CD8-positive, alpha-beta memory T cell (primary cell): Measurements from ENCODE around the gene LRRC55. TPM values are rescaled to one million over a fixed set of nuclear protein-coding genes. Genes with fewer than 3 reads are reported as not detected.

Experiments used
- CTCF ChIA-PET: fragments of 350-600 bp; sonication (Branson Sonifier 250); formaldehyde crosslinking; loops from one replicate; lab custom pipeline; 2021; ENCODE audit warnings: antibody characterized with exemption; lab: Charles Lee
- POLR2A ChIA-PET: fragments of 350-600 bp; sonication (Branson Sonifier 250); formaldehyde crosslinking; loops from one replicate; lab custom pipeline; 2021; ENCODE audit warnings: antibody characterized with exemption; lab: Charles Lee
- DNase-seq, 5 donors: peaks; one replicate each; pipeline versions ENCODE4 v3.0.0 to v3.0.0-alpha.2; 2020 to 2022; ENCODE audit warnings: mixed read lengths in 1 of 5
- H3K27ac ChIP-seq: one replicate; pipeline ENCODE4 v1.7.0; 2013; ENCODE audit warnings: low read depth, mild to moderate bottlenecking, low read length, moderate library complexity
- H3K27me3 ChIP-seq: 2 replicates; pipeline ENCODE4 v1.7.0; 2013; ENCODE audit warnings: low read length, mild to moderate bottlenecking; ENCODE audit not compliant: insufficient read depth, poor library complexity, severe bottlenecking
- H3K36me3 ChIP-seq: 2 replicates; pipeline ENCODE4 v1.7.0; 2013; ENCODE audit warnings: mild to moderate bottlenecking, low read length, moderate library complexity; ENCODE audit not compliant: insufficient read depth
- H3K4me1 ChIP-seq: 2 replicates; pipeline ENCODE4 v1.7.0; 2013; ENCODE audit warnings: mild to moderate bottlenecking, low read length, moderate library complexity; ENCODE audit not compliant: insufficient read depth
- H3K4me3 ChIP-seq: 2 replicates; pipeline ENCODE4 v1.7.0; 2013; ENCODE audit warnings: mild to moderate bottlenecking, low read length
- H3K9me3 ChIP-seq: 2 replicates; pipeline ENCODE4 v1.7.0; 2013; ENCODE audit warnings: mild to moderate bottlenecking, low read length
- H3K27ac Mint-ChIP-seq, 8 donors: one replicate each; pipeline ENCODE4 v1.8.0; 2020 to 2021; ENCODE audit warnings: mixed read lengths in 8 of 8, mild to moderate bottlenecking in 6 of 8, inconsistent platforms in 3 of 8, moderate library complexity in 3 of 8
- H3K27me3 Mint-ChIP-seq, 2 donors: one replicate each; pipeline ENCODE4 v1.8.0; 2020 to 2021; ENCODE audit warnings: mixed read lengths in 2 of 2, mild to moderate bottlenecking in 1 of 2, moderate library complexity in 1 of 2
- H3K36me3 Mint-ChIP-seq, 3 donors: one replicate each; pipeline ENCODE4 v1.8.0; 2020 to 2021; ENCODE audit warnings: mixed read lengths in 3 of 3, inconsistent platforms in 1 of 3, mild to moderate bottlenecking in 1 of 3
- H3K4me1 Mint-ChIP-seq, 3 donors: one replicate each; pipeline ENCODE4 v1.8.0; 2020 to 2021; ENCODE audit warnings: mixed read lengths in 3 of 3, inconsistent platforms in 1 of 3, mild to moderate bottlenecking in 1 of 3
- H3K4me3 Mint-ChIP-seq, 7 donors: one replicate each; pipeline ENCODE4 v1.8.0; 2020 to 2021; ENCODE audit warnings: mixed read lengths in 7 of 7, mild to moderate bottlenecking in 6 of 7, moderate library complexity in 4 of 7, inconsistent platforms in 2 of 7
- H3K9me3 Mint-ChIP-seq, 5 donors: one replicate each; pipeline ENCODE4 v1.8.0; 2020 to 2022; ENCODE audit warnings: mixed read lengths in 5 of 5, mild to moderate bottlenecking in 3 of 5, moderate library complexity in 2 of 5, inconsistent platforms in 1 of 5
- polyA plus RNA-seq: library from polyadenylated mRNA; unstranded; fragments of 300-500 nt; fragmentation: Illumina TruSeq; gene quantifications from one replicate; pipeline ENCODE4 v1.2.3, GENCODE V29; 2021
- total RNA-seq, 2 experiments: library from RNA; stranded (reverse); gene quantifications; one replicate each; pipeline ENCODE4 v1.2.3, GENCODE V29; 2021

Gene LRRC55
- total and polyA plus RNA-seq, 3 experiments from 2014 or later, result not detected

GRCh38 chr11:57223601-57224000, 41.8 kb downstream of the LRRC55 start:
- Histone ChIP-seq H3K9me3 (no peaks in the 10 kb centered on the region), H3K27ac (no peak overlapping the region), H3K4me3 (no peak overlapping the region), H3K4me1 (no peaks in the 10 kb centered on the region), H3K27me3 (no peaks in the 10 kb centered on the region), H3K36me3 (no peaks in the 10 kb centered on the region)
- Mint-ChIP-seq H3K4me1 (no peaks in the 10 kb centered on the region), H3K27me3 (peaks cover 1 to 13% of the 10 kb centered on the region in 2 donors), H3K36me3 (no peaks in the 10 kb centered on the region), H3K9me3 (no peaks in the 10 kb centered on the region), H3K27ac (no peak overlapping the region), H3K4me3 (no peak overlapping the region)
- CTCF ChIA-PET, result no interaction called here
- POLR2A ChIA-PET, result no interaction called here
- no peak for DNase-seq

DNA sequence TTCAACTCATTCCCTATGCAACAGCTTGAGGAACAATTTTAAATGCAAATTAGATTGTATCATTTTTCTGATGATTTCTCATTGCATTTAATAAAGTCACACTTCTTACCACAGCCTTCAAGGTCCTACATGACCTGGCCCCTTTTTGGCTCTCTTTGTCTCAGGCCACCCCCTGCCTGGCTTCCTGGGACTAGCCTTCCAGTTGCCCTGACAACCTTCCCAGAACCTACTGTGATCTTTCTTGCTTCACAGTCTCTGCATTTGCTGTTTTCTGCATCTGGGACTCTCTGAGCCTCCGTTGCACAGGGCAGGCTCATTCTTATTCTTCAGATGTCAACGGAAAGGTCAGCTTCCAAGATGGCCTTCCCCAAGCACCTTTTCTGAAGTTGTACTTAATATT, 42.4 kb downstream of the LRRC55 start:
- peaks cover 4 to 12% of the 10 kb centered on the region in 2 donors for H3K27me3 Mint-ChIP-seq
- POLR2A ChIA-PET, result no interaction called here

GRCh38 chr11:57224537-57224936, 42.8 kb downstream of the LRRC55 start:
- CTCF ChIA-PET, result no interaction called here
- H3K27me3 ChIP-seq, result no peaks in the 10 kb centered on the region

More for the DNA sequence above, 42.4 kb downstream of the LRRC55 start:
- no peaks in the 10 kb centered on the region for H3K4me1 Mint-ChIP-seq
- no peak overlapping the region for H3K27ac Mint-ChIP-seq
- Histone ChIP-seq H3K36me3 (no peaks in the 10 kb centered on the region), H3K27me3 (no peaks in the 10 kb centered on the region), H3K27ac (no peak overlapping the region), H3K4me1 (no peaks in the 10 kb centered on the region), H3K9me3 (no peaks in the 10 kb centered on the region), H3K4me3 (no peak overlapping the region)
- CTCF ChIA-PET, result no interaction called here
- DNase-seq, result no peak
- H3K4me3 Mint-ChIP-seq, result no peak overlapping the region
- H3K9me3 Mint-ChIP-seq, result no peaks in the 10 kb centered on the region
- H3K36me3 Mint-ChIP-seq, result no peaks in the 10 kb centered on the region

GRCh38 chr11:57228600-57228999, 46.8 kb downstream of the LRRC55 start:
- CTCF ChIA-PET, result interaction anchor here (0.9 kb wide), 1 partner anchor 21 kb away, joined by 4 read pairs; no protein-coding TSS in a partner anchor
- no peak overlapping the region for H3K4me3 Mint-ChIP-seq
- Histone ChIP-seq H3K9me3 (no peaks in the 10 kb centered on the region), H3K27me3 (no peaks in the 10 kb centered on the region), H3K4me1 (no peaks in the 10 kb centered on the region), H3K27ac (no peak overlapping the region), H3K36me3 (no peaks in the 10 kb centered on the region), H3K4me3 (no peak overlapping the region)
- H3K4me1 Mint-ChIP-seq, result no peaks in the 10 kb centered on the region
- H3K9me3 Mint-ChIP-seq, result no peaks in the 10 kb centered on the region
- H3K36me3 Mint-ChIP-seq, result no peaks in the 10 kb centered on the region
- no peak for DNase-seq
- no peak overlapping the region for H3K27ac Mint-ChIP-seq
- H3K27me3 Mint-ChIP-seq, result peaks cover 23 to 41% of the 10 kb centered on the region in 2 donors
- POLR2A ChIA-PET, result no interaction called here

More at GRCh38 chr11:57224537-57224936, 42.8 kb downstream of the LRRC55 start:
- no peak overlapping the region for H3K27ac ChIP-seq
- DNase-seq, result no peak
- POLR2A ChIA-PET, result no interaction called here
- H3K27me3 Mint-ChIP-seq, result peaks cover 4 to 8% of the 10 kb centered on the region in 2 donors
- H3K4me3 Mint-ChIP-seq, result no peak overlapping the region
- H3K4me3 ChIP-seq, result no peak overlapping the region
- no peaks in the 10 kb centered on the region for H3K9me3 Mint-ChIP-seq
- no peaks in the 10 kb centered on the region for H3K36me3 Mint-ChIP-seq
- no peaks in the 10 kb centered on the region for H3K9me3 ChIP-seq
- no peaks in the 10 kb centered on the region for H3K36me3 ChIP-seq
- H3K27ac Mint-ChIP-seq, result no peak overlapping the region
- H3K4me1 Mint-ChIP-seq, result no peaks in the 10 kb centered on the region
- no peaks in the 10 kb centered on the region for H3K4me1 ChIP-seq

DNA sequence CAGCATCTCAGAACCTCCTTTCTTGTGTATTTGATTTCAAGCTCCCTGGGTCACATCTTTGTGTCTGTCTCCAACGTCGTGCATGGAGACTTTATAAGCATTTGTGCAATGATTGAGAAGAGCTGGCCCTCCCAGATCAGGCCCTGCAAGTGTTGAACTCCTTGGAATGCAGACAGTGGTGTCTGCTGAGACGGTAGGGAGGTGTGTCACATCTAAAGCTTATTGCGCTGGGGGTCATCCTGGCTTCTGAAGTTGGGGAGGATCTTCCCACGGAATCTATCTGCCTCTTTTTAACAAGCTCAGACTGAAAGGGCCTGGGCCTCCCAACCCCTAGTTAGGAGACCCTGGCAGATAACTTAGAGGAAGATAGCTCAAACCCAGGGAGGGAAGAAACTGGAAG, 48.6 kb downstream of the LRRC55 start:
- Histone ChIP-seq H3K4me1 (no peaks in the 10 kb centered on the region), H3K27ac (no peak overlapping the region), H3K4me3 (no peak overlapping the region), H3K27me3 (no peaks in the 10 kb centered on the region), H3K36me3 (no peaks in the 10 kb centered on the region), H3K9me3 (no peaks in the 10 kb centered on the region)
- H3K9me3 Mint-ChIP-seq, result peaks cover 0 to 2% (median 0%) of the 10 kb centered on the region in 5 donors
- POLR2A ChIA-PET, result no interaction called here
- H3K36me3 Mint-ChIP-seq, result no peaks in the 10 kb centered on the region
- peaks cover 33 to 57% of the 10 kb centered on the region in 2 donors for H3K27me3 Mint-ChIP-seq
- no peaks in the 10 kb centered on the region for H3K4me1 Mint-ChIP-seq
- DNase-seq, result no peak
- CTCF ChIA-PET, result no interaction called here
- no peak overlapping the region for H3K27ac Mint-ChIP-seq
- H3K4me3 Mint-ChIP-seq, result no peak overlapping the region

- H3K27me3 ChIP-seq, result no peaks in the 10 kb centered on the region
- Mint-ChIP-seq H3K4me3 (no peak overlapping the region), H3K27ac (no peak overlapping the region), H3K27me3 (peaks cover 37 to 61% of the 10 kb centered on the region in 2 donors), H3K36me3 (no peaks in the 10 kb centered on the region), H3K9me3 (peaks cover 0 to 2% (median 0%) of the 10 kb centered on the region in 5 donors), H3K4me1 (no peaks in the 10 kb centered on the region)
- H3K4me1 ChIP-seq, result no peaks in the 10 kb centered on the region
- H3K36me3 ChIP-seq, result no peaks in the 10 kb centered on the region
- no peak for DNase-seq
- H3K4me3 ChIP-seq, result no peak overlapping the region
- ChIA-PET CTCF (no interaction called here), POLR2A (no interaction called here)
- H3K27ac ChIP-seq, result no peak overlapping the region
- H3K9me3 ChIP-seq, result no peaks in the 10 kb centered on the region
Measured at GRCh38 chr11:57230791-57231538, 49.2 kb downstream of the LRRC55 start.

DNA sequence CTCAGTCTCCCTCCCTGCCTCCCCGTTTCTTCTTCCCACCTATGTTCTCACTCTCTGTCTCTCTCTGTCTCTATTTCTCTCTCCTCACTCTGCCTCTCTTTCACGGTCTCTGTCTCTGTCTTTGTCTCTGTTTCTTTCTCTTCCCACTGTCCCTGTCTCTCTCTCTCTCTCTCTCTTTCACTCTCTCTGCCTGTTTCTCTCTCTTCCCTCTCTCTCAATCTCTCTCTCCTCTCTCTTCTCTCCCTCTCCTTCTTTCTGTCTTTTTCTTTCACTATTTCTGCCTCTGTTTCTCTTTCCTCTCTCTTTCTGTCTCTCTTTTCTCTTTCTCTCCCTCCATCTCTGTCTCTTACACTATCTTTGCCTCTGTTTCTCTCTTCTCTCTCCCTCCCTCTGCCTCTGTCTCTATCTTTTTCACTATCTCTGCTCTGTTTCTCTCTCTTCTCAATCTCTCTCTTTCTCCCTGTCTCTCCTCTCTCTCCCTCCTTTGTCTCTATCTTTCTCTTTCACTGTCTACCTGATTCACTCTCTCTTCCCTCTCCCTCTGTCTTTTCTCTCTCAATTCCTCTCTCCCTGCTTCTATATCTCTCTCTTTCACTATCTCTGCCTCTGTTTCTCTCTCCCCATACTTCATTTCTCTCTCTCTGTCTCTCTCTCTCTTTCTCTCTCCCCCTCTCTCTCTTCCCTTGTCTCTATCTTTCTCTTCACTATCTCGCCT, 49.9 kb downstream of the LRRC55 start:
- no peaks in the 10 kb centered on the region for H3K36me3 Mint-ChIP-seq
- no peaks in the 10 kb centered on the region for H3K4me1 ChIP-seq
- no peaks in the 10 kb centered on the region for H3K27me3 ChIP-seq
- no peak overlapping the region for H3K4me3 Mint-ChIP-seq
- ChIA-PET POLR2A (no interaction called here), CTCF (no interaction called here)
- H3K27ac Mint-ChIP-seq, result no peak overlapping the region
- no peaks in the 10 kb centered on the region for H3K36me3 ChIP-seq
- H3K4me3 ChIP-seq, result no peak overlapping the region
- H3K27ac ChIP-seq, result no peak overlapping the region
- no peaks in the 10 kb centered on the region for H3K9me3 ChIP-seq
- H3K4me1 Mint-ChIP-seq, result no peaks in the 10 kb centered on the region
- peaks cover 38 to 67% of the 10 kb centered on the region in 2 donors for H3K27me3 Mint-ChIP-seq
- DNase-seq, result no peak
- peaks cover 0 to 4% (median 0%) of the 10 kb centered on the region in 5 donors for H3K9me3 Mint-ChIP-seq

GRCh38 chr11:57233702-57234101, 51.9 kb downstream of the LRRC55 start:
- POLR2A ChIA-PET, result no interaction called here
- no peak overlapping the region for H3K27ac ChIP-seq
- no peaks in the 10 kb centered on the region for H3K4me1 ChIP-seq
- H3K27me3 Mint-ChIP-seq, result peaks cover 42 to 81% of the 10 kb centered on the region in 2 donors
- CTCF ChIA-PET, result no interaction called here
- H3K36me3 ChIP-seq, result no peaks in the 10 kb centered on the region
- no peak overlapping the region for H3K4me3 ChIP-seq
- no peak overlapping the region for H3K27ac Mint-ChIP-seq
- no peaks in the 10 kb centered on the region for H3K27me3 ChIP-seq
- DNase-seq, result no peak
- no peaks in the 10 kb centered on the region for H3K36me3 Mint-ChIP-seq
- no peaks in the 10 kb centered on the region for H3K9me3 ChIP-seq
- H3K9me3 Mint-ChIP-seq, result peaks cover 0 to 4% (median 0%) of the 10 kb centered on the region in 5 donors
- peaks cover 0 to 10% (median 4%) of the 10 kb centered on the region in 3 donors for H3K4me1 Mint-ChIP-seq
- H3K4me3 Mint-ChIP-seq, result no peak overlapping the region
